ENCODE data around the gene LDLRAD3.

DNA sequence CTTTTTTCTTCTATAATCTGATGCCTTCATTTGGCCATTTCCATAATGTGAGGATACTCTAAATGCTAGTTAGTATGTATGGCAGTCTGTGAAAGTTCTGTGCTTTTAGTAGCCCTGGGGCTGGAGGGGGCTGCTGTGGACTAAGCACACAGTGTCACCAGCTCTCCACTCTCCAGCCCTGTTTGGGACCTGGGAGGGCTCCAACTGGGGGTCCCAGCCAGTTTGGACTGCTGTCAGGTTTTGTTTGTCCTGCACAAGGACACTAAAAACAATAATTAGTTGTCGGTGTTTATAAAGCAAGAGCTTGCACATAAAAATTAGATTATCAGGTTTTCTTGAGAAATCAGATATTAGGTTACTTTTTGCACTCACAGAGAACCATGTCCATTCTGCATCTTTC is 103.1 kb downstream of the LDLRAD3 start:
- TF ChIP-seq, protein P1, sequence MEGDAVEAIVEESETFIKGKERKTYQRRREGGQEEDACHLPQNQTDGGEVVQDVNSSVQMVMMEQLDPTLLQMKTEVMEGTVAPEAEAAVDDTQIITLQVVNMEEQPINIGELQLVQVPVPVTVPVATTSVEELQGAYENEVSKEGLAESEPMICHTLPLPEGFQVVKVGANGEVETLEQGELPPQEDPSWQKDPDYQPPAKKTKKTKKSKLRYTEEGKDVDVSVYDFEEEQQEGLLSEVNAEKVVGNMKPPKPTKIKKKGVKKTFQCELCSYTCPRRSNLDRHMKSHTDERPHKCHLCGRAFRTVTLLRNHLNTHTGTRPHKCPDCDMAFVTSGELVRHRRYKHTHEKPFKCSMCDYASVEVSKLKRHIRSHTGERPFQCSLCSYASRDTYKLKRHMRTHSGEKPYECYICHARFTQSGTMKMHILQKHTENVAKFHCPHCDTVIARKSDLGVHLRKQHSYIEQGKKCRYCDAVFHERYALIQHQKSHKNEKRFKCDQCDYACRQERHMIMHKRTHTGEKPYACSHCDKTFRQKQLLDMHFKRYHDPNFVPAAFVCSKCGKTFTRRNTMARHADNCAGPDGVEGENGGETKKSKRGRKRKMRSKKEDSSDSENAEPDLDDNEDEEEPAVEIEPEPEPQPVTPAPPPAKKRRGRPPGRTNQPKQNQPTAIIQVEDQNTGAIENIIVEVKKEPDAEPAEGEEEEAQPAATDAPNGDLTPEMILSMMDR (IDR thresholded peaks at IDR 0.05): no peak
- TF ChIP-seq ZFX (IDR thresholded peaks at IDR 0.05; ENCODE audit: borderline replicate concordance): no peak

Data from 22Rv1 (cell line).